ENCODE measurements around the gene ZBTB43.

DNA sequence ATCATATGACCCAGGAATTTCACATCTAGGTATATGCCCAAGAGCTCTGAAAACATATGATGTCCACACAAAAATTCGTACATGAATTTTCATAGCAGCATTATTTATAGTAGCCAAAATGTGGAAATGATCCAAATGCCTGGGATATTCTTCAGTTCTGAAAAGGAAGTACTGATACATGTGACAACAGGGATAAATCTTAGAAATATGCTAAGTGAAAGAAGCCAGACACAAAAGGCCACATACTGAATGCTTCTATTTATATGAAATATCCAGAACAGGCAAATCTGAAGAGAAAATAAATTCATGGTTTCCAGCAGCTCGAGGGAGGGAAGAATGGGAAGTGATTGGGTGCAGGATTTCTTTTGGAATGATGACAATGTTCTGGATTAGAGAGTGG, 16.8 kb upstream of the ZBTB43 start:
- TF ChIP-seq, protein P1, sequence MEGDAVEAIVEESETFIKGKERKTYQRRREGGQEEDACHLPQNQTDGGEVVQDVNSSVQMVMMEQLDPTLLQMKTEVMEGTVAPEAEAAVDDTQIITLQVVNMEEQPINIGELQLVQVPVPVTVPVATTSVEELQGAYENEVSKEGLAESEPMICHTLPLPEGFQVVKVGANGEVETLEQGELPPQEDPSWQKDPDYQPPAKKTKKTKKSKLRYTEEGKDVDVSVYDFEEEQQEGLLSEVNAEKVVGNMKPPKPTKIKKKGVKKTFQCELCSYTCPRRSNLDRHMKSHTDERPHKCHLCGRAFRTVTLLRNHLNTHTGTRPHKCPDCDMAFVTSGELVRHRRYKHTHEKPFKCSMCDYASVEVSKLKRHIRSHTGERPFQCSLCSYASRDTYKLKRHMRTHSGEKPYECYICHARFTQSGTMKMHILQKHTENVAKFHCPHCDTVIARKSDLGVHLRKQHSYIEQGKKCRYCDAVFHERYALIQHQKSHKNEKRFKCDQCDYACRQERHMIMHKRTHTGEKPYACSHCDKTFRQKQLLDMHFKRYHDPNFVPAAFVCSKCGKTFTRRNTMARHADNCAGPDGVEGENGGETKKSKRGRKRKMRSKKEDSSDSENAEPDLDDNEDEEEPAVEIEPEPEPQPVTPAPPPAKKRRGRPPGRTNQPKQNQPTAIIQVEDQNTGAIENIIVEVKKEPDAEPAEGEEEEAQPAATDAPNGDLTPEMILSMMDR (conservative IDR thresholded peaks at IDR 0.05; ENCODE audit: low read depth, low read length): no peak
- no peak for TF ChIP-seq SMC3 (IDR thresholded peaks at IDR 0.05; ENCODE audit: low read depth, low read length)
- no peak for TF ChIP-seq POLR2A (IDR thresholded peaks at IDR 0.05; ENCODE audit: low read depth, low read length)
- no peak for TF ChIP-seq MAFK (IDR thresholded peaks at IDR 0.05; ENCODE audit: low read depth, low read length)
- TF ChIP-seq, protein P2, sequence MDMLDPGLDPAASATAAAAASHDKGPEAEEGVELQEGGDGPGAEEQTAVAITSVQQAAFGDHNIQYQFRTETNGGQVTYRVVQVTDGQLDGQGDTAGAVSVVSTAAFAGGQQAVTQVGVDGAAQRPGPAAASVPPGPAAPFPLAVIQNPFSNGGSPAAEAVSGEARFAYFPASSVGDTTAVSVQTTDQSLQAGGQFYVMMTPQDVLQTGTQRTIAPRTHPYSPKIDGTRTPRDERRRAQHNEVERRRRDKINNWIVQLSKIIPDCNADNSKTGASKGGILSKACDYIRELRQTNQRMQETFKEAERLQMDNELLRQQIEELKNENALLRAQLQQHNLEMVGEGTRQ (IDR thresholded peaks at IDR 0.05; ENCODE audit: low read depth, low read length): no peak
- no peak for TF ChIP-seq MAZ (IDR thresholded peaks at IDR 0.05; ENCODE audit: borderline replicate concordance, low read depth, low read length)
- TF ChIP-seq CEBPB (IDR thresholded peaks at IDR 0.05; ENCODE audit: low read depth, low read length): no peak
- no peak for TF ChIP-seq RAD21 (IDR thresholded peaks at IDR 0.05; ENCODE audit: low read length)
- TF ChIP-seq RFX5 (IDR thresholded peaks at IDR 0.05; ENCODE audit: low read depth, low read length): no peak
- no peak for TF ChIP-seq MXI1 (IDR thresholded peaks at IDR 0.05; ENCODE audit: borderline replicate concordance, low read depth, low read length)
- no peak for TF ChIP-seq BHLHE40 (IDR thresholded peaks at IDR 0.05; ENCODE audit: low read depth, low read length)

Data from IMR-90 (cell line).